ENCODE data around the gene SPATA31D1.

The SPATA31D1 gene

GRCh38 chr9:82022121-82022520 lies 33.5 kb downstream of the SPATA31D1 start:
- no peak for DNase-seq

- no peak for DNase-seq
Measured at GRCh38 chr9:82024908-82025307, 36.3 kb downstream of the SPATA31D1 start.

GRCh38 chr9:82031538-82032280 lies 43.1 kb downstream of the SPATA31D1 start:
- DNase-seq: peak; percentile 51

GRCh38 chr9:82034956-82035731 lies 46.6 kb downstream of the SPATA31D1 start:
- DNase-seq: no peak

- DNase-seq: no peak
Measured at GRCh38 chr9:82036086-82036485, 47.5 kb downstream of the SPATA31D1 start.

- DNase-seq: no peak
Measured at GRCh38 chr9:82037126-82037525, 48.6 kb downstream of the SPATA31D1 start.

- no peak for DNase-seq
Measured at GRCh38 chr9:82038897-82039296, 50.3 kb downstream of the SPATA31D1 start.

Measured in femur (tissue), 1 donor.